ENCODE results near the gene HAPSTR1. TPM values are rescaled to one million over a fixed set of nuclear protein-coding genes. Genes with fewer than 3 reads are reported as not detected.

Gene HAPSTR1
- total and polyA plus RNA-seq, 8 donors = 6.0 to 35.5 (median 21.1) TPM

- DNase-seq (no peak), ATAC-seq (no peak), FAIRE-seq (no peak)
- Histone ChIP-seq H3K27ac (no peak overlapping the region), H3K9me3 (no peaks in the 10 kb centered on the region), H3K36me3 (peaks cover 0 to 52% (median 8%) of the 10 kb centered on the region in 3 donors), H3K27me3 (no peaks in the 10 kb centered on the region), H3K4me1 (peaks cover 15 to 59% (median 56%) of the 10 kb centered on the region in 3 donors), H3K4me3 (no peak overlapping the region)
- TF ChIP-seq, protein P1, sequence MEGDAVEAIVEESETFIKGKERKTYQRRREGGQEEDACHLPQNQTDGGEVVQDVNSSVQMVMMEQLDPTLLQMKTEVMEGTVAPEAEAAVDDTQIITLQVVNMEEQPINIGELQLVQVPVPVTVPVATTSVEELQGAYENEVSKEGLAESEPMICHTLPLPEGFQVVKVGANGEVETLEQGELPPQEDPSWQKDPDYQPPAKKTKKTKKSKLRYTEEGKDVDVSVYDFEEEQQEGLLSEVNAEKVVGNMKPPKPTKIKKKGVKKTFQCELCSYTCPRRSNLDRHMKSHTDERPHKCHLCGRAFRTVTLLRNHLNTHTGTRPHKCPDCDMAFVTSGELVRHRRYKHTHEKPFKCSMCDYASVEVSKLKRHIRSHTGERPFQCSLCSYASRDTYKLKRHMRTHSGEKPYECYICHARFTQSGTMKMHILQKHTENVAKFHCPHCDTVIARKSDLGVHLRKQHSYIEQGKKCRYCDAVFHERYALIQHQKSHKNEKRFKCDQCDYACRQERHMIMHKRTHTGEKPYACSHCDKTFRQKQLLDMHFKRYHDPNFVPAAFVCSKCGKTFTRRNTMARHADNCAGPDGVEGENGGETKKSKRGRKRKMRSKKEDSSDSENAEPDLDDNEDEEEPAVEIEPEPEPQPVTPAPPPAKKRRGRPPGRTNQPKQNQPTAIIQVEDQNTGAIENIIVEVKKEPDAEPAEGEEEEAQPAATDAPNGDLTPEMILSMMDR (IDR thresholded peaks at IDR 0.05) = no peak
- intact Hi-C loops (cut with DNase I) = no loop called here
These were observed 13.7 kb downstream of the HAPSTR1 start for GRCh38 chr16:9105189-9105588.

DNA sequence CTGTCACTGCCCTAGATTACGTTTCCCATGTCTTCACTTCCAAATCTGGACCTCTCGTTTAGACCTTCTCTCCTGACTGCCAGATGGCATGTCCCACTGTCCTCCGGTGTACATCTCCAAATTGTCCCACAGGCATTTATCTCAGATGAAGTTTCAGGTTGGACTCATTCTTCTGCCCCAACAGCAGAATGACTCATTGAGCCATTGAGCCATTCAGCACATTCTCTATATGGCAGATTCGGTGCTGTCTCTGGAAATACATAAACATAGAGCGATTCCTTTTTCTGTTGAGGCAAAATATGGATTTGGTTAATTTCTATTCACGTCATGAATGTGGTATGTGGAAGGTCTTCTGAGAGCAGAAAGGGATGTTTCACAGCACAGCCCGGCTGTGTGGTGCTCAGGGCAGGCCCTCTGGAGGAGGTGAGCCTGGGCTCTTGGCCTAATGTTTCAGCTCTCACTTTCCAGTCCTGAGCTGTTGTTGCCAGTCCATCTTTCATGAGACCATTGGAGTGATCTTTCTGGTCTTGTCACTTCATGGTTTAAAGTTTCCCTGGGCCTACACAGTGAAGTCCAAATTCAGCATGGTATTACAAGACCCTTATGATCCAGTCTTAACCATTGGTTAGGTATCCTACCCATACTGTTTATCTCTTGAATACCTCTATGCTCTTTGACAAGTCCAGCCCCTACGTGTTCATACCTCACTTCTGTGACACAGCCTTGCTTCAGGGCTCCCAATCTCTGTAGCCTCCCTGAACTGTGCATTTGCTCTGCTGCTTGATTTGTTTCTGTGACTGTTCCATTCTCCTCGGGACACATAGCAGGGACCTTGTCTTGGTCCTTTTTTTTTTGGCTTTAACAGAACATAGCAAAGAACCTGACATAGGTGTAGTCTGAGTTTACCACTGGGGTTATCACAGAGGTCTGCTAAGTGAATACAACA is 15.9 kb downstream of the HAPSTR1 start:
- ATAC-seq = no peak
- FAIRE-seq = no peak
- intact Hi-C loops (cut with DNase I) = no loop called here

DNA sequence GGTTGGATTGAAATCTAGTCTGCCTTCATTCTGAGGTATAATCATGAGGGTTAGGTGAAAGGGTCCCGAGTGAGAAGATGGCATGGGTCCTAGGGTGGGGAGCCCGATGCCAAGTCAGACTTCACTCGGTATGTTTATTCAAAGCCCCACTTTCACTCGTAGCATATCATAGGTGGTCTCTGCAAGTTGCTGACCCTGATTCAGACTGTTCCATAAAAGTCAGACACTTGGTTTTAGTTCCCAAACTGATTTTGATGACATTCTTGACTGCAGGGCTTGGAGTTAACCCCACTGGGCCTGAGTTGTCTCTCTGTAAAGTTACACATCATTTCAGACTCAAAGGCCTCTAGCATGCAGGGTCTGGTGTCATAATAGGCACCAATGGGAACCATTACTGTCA is 17.8 kb downstream of the HAPSTR1 start:
- no peak overlapping the region for H3K27ac ChIP-seq
- FAIRE-seq (no peak), ATAC-seq (no peak)

More for the DNA sequence above, 15.9 kb downstream of the HAPSTR1 start:
- Histone ChIP-seq H3K4me1 (peaks cover 13 to 69% (median 66%) of the 10 kb centered on the region in 3 donors), H3K36me3 (peaks cover 0 to 42% (median 8%) of the 10 kb centered on the region in 3 donors), H3K27me3 (no peaks in the 10 kb centered on the region), H3K4me3 (no peak overlapping the region), H3K27ac (no peak overlapping the region), H3K9me3 (no peaks in the 10 kb centered on the region)
- TF ChIP-seq, protein P1 (IDR thresholded peaks at IDR 0.05) = no peak
- WGBS, 2 donors = 80 to 85% methylated on average over 9 of the region's 9 CpGs
- no peak for DNase-seq

GRCh38 chr16:9112166-9112843 is 20.9 kb downstream of the HAPSTR1 start:
- no peak overlapping the region for H3K4me3 ChIP-seq
- H3K27me3 ChIP-seq = no peaks in the 10 kb centered on the region
- H3K9me3 ChIP-seq = no peaks in the 10 kb centered on the region
- ATAC-seq (peak; percentile 61 to 70 (median 63)), DNase-seq (no peak), FAIRE-seq (no peak)
- peak overlapping the region in 1 of 4 donors; percentile 31 for H3K27ac ChIP-seq
- H3K36me3 ChIP-seq = peaks cover 0 to 17% (median 12%) of the 10 kb centered on the region in 3 donors
- TF ChIP-seq, protein P1 (IDR thresholded peaks at IDR 0.05) = no peak
- peaks cover 24 to 68% (median 56%) of the 10 kb centered on the region in 3 donors for H3K4me1 ChIP-seq
- intact Hi-C loops (cut with DNase I) = no loop called here
- 11 to 20% methylated on average over 5 of the region's 5 CpGs for WGBS, 2 donors

More for the DNA sequence above, 17.8 kb downstream of the HAPSTR1 start:
- H3K36me3 ChIP-seq = peaks cover 0 to 23% (median 8%) of the 10 kb centered on the region in 3 donors
- no peak overlapping the region for H3K4me3 ChIP-seq
- no peaks in the 10 kb centered on the region for H3K9me3 ChIP-seq
- peaks cover 33 to 79% (median 68%) of the 10 kb centered on the region in 3 donors for H3K4me1 ChIP-seq
- WGBS, 2 donors = 76 to 88% methylated on average over 4 of the region's 4 CpGs
- intact Hi-C loops (cut with DNase I) = no loop called here
- TF ChIP-seq, protein P1 (IDR thresholded peaks at IDR 0.05) = no peak
- no peak for DNase-seq
- H3K27me3 ChIP-seq = no peaks in the 10 kb centered on the region

Data from pancreas (tissue), 10 donors.